Fibroblast of villous mesenchyme (primary cell): ENCODE results near the gene SLCO2A1. TPM values are rescaled to one million over a fixed set of nuclear protein-coding genes. Genes with fewer than 3 reads are reported as not detected.

Source experiments
- DNase-seq: peaks from one replicate; pipeline ENCODE4 v3.0.0-alpha.2; 2010; ENCODE audit warnings: low read depth
- H3K4me3 ChIP-seq: 2 replicates; pipeline ENCODE4 v1.5.1; 2011; ENCODE audit warnings: low read depth, mild to moderate bottlenecking, low read length
- CTCF ChIP-seq: IDR thresholded peaks from 2 replicates; pipeline ENCODE4 v1.5.1; 2012; ENCODE audit warnings: low read depth, mild to moderate bottlenecking, low read length; ENCODE audit not compliant: insufficient read depth
- total RNA-seq: library from RNA; depleted of rRNA; stranded (reverse); fragments of >200 nt; gene quantifications from 2 replicates; pipeline ENCODE4 v1.2.3, GENCODE V29; 2012

SLCO2A1 gene
- total RNA-seq, 1 donor = 0.43 TPM

- DNase-seq = no peak
- H3K4me3 ChIP-seq = no peak overlapping the region
- no peak for TF ChIP-seq CTCF
Measured at GRCh38 chr3:133970916-133971315, 58.8 kb downstream of the SLCO2A1 start.

- TF ChIP-seq CTCF = no peak
- DNase-seq = no peak
- no peak overlapping the region for H3K4me3 ChIP-seq
Measured at GRCh38 chr3:133970339-133970738, 59.4 kb downstream of the SLCO2A1 start.

- DNase-seq = no peak
- no peak for TF ChIP-seq CTCF
- H3K4me3 ChIP-seq = no peak overlapping the region
Measured at GRCh38 chr3:133967992-133968892, 61.5 kb downstream of the SLCO2A1 start.

GRCh38 chr3:133966954-133967353, 62.8 kb downstream of the SLCO2A1 start:
- no peak overlapping the region for H3K4me3 ChIP-seq
- DNase-seq = no peak
- TF ChIP-seq CTCF = no peak

GRCh38 chr3:133965906-133966305, 63.8 kb downstream of the SLCO2A1 start:
- DNase-seq = no peak
- TF ChIP-seq CTCF = no peak
- H3K4me3 ChIP-seq = no peak overlapping the region

GRCh38 chr3:133965013-133965570, 64.6 kb downstream of the SLCO2A1 start:
- no peak overlapping the region for H3K4me3 ChIP-seq
- DNase-seq = no peak

More at GRCh38 chr3:133965013-133965570, 64.6 kb downstream of the SLCO2A1 start:
- no peak for TF ChIP-seq CTCF
